AG10803 (cell line): ENCODE results near the gene RAB11FIP3.

Source experiments
- DNase-seq: peaks from one replicate; pipeline ENCODE4 v3.0.0; 2010; ENCODE audit warnings: low read depth
- H3K4me3 ChIP-seq: 2 replicates; pipeline ENCODE4 v1.5.1; 2011; ENCODE audit warnings: mild to moderate bottlenecking, low read length, control low read depth
- CTCF ChIP-seq: conservative IDR thresholded peaks from 2 replicates; pipeline ENCODE4 v1.5.1; 2011; ENCODE audit warnings: mild to moderate bottlenecking, low read length, control low read depth, inconsistent platforms

The RAB11FIP3 gene

GRCh38 chr16:528111-529011, 102.9 kb downstream of the RAB11FIP3 start:
- peak; percentile 65 for DNase-seq
- no peak for TF ChIP-seq CTCF

GRCh38 chr16:529012-529575, 103.6 kb downstream of the RAB11FIP3 start:
- no peak for TF ChIP-seq CTCF
- H3K4me3 ChIP-seq: peak overlapping the region; percentile 79
- DNase-seq: no peak

More at GRCh38 chr16:528111-529011, 102.9 kb downstream of the RAB11FIP3 start:
- H3K4me3 ChIP-seq: peak overlapping the region; percentile 79

- H3K4me3 ChIP-seq: no peak overlapping the region
- no peak for TF ChIP-seq CTCF
These were observed 104.8 kb downstream of the RAB11FIP3 start for GRCh38 chr16:530111-530817.

GRCh38 chr16:531494-532125, 106.2 kb downstream of the RAB11FIP3 start:
- no peak overlapping the region for H3K4me3 ChIP-seq
- TF ChIP-seq CTCF: no peak
- no peak for DNase-seq

More at GRCh38 chr16:530111-530817, 104.8 kb downstream of the RAB11FIP3 start:
- no peak for DNase-seq

- H3K4me3 ChIP-seq: no peak overlapping the region
- DNase-seq: no peak
- no peak for TF ChIP-seq CTCF
These were observed 108.1 kb downstream of the RAB11FIP3 start for GRCh38 chr16:533391-534123.

- TF ChIP-seq CTCF: no peak
- DNase-seq: no peak
- no peak overlapping the region for H3K4me3 ChIP-seq
These were observed 108.7 kb downstream of the RAB11FIP3 start for GRCh38 chr16:534135-534534.
